ENCODE measurements around the gene RPTOR. TPM values are rescaled to one million over a fixed set of nuclear protein-coding genes. Genes with fewer than 3 reads are reported as not detected.

Gene RPTOR
- total RNA-seq, 1 donor from 2014 or later, result 65.9 TPM

DNA sequence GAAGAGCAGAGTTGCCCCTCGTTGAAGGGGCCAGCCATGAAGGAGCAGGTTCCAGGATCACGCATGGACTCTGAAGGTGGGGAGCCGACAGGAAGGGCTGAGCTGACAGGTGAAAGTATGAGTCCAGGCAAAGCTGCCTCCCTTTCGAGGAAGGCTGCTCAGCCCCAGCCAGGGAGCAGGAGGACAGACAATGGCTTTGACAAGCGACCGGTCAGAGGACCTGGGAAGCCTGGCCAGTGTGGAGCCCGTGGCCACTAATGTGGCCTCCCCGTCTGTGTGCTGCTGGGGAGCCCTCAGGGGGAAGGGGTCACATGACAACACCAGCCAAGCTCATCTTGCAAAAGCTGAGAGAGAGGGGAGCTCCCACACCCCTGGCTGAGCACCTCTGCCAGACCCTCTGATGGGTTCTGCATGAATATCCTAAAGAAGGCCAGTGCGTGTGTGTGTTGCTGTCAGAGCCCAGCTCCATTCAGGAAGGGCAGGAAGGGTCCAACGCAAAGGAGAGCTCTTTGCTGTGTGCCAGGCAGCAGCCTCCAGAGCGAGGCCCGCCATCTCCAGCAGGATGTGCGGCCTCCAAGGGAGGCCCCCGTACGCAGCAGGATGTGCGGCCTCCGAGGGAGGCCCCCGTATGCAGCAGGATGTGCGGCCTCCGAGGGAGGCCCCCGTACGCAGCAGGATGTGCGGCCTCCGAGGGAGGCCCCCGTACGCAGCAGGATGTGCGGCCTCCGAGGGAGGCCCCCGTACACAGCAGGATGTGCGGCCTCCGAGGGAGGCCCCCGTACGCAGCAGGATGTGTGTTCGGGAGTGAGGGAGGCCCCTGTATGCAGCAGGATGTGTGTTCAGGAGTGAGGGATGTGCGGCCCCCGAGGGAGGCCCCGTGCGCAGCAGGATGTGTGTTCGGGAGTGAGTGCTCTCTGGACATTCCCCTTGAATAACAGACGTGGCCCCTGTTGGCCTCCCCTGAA is 344.9 kb downstream of the RPTOR start:
- ChIA-PET CTCF (no interaction called here), POLR2A (interaction anchor here (0.9 to 2.0 kb wide), 3 partner anchors 12 to 23 kb away, joined by 3 to 5 read pairs (median 3); no protein-coding TSS in a partner anchor)
- ATAC-seq (ENCODE audit: low read depth) (no peak), DNase-seq (no peak)
- no peaks in the 10 kb centered on the region for H3K27me3 Mint-ChIP-seq
- H3K4me1 Mint-ChIP-seq, result peaks cover 29% of the 10 kb centered on the region
- intact Hi-C loops (cut with micrococcal nuclease), result no loop called here
- no peaks in the 10 kb centered on the region for H3K9me3 Mint-ChIP-seq
- no peak overlapping the region for H3K4me3 Mint-ChIP-seq
- H3K36me3 Mint-ChIP-seq (ENCODE audit: low read depth), result peaks cover 60% of the 10 kb centered on the region
- no peak overlapping the region for H3K27ac Mint-ChIP-seq
- TF ChIP-seq, protein P1, sequence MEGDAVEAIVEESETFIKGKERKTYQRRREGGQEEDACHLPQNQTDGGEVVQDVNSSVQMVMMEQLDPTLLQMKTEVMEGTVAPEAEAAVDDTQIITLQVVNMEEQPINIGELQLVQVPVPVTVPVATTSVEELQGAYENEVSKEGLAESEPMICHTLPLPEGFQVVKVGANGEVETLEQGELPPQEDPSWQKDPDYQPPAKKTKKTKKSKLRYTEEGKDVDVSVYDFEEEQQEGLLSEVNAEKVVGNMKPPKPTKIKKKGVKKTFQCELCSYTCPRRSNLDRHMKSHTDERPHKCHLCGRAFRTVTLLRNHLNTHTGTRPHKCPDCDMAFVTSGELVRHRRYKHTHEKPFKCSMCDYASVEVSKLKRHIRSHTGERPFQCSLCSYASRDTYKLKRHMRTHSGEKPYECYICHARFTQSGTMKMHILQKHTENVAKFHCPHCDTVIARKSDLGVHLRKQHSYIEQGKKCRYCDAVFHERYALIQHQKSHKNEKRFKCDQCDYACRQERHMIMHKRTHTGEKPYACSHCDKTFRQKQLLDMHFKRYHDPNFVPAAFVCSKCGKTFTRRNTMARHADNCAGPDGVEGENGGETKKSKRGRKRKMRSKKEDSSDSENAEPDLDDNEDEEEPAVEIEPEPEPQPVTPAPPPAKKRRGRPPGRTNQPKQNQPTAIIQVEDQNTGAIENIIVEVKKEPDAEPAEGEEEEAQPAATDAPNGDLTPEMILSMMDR (IDR thresholded peaks at IDR 0.05), result no peak

DNA sequence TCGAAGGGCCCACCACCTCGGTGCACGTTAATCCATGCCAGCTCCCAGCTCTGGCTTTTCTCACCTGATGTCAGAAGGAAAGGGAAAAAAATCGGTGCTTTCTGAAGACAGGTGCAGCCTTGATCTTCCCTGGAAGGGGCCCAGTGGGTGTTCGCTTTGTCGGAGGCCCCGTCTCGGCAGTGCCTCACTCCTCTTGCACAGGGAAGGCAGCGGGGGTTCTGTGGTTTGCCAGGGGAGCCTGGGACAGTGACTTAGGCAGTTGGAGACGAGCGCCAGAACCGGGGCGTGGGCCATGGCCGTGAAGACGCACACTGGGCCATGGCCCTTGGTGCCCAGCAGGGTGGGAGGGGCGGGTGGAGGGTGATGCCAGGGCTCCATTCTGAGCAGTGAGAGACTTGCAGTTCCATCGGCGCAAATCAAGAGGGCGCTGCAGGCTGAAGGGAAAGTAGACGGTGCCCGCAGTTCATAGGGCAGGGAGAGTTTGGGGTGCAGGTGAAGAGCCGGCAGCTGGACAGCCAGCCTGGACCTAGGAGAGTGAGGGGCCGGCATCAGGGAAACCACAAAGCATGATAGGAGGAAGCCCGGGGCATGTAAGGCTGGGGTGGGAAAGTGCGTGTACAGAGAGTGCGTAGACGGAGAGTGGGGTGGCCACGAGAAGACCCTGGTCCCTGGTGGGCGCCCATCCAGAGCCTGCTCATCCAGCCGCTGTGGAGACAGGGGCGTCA is 345.7 kb downstream of the RPTOR start:
- Mint-ChIP-seq H3K27me3 (no peaks in the 10 kb centered on the region), H3K4me1 (peaks cover 29% of the 10 kb centered on the region), H3K9me3 (no peaks in the 10 kb centered on the region), H3K27ac (peak overlapping the region; percentile 30), H3K36me3 (ENCODE audit: low read depth) (peaks cover 62% of the 10 kb centered on the region), H3K4me3 (no peak overlapping the region)
- TF ChIP-seq, protein P1 (IDR thresholded peaks at IDR 0.05), result no peak
- no peak for ATAC-seq (ENCODE audit: low read depth)
- intact Hi-C loops (cut with micrococcal nuclease), result no loop called here
- no peak for DNase-seq
- ChIA-PET POLR2A (interaction anchor here (1.1 kb wide), 1 partner anchor 23 kb away, joined by 3 read pairs; no protein-coding TSS in a partner anchor), CTCF (no interaction called here)

DNA sequence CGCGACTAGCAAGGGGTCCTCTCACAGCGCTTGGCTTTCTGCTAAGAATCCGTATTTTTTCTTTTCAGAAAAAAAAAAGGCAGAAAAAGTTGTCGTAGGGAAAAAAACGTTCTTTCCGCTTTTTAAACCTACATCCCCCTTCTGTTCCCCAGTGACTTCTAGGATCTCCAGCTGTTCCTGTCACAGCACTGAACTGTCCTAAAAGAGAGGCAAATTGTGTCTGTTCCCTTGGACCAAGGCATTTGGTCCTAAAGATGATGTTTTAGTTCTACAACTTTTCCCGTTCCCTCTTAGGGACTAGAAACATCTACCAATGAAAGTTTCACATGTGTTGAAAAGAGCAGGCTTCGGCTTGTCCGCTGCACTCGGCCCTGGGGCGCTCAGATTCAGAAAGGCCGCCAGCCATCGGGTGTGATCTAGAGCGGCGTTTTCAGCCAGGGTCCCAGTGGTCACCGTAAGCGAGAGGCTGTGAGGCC is 346.3 kb downstream of the RPTOR start:
- Mint-ChIP-seq H3K9me3 (no peaks in the 10 kb centered on the region), H3K4me1 (peaks cover 26% of the 10 kb centered on the region), H3K27me3 (no peaks in the 10 kb centered on the region), H3K4me3 (no peak overlapping the region), H3K36me3 (ENCODE audit: low read depth) (peaks cover 63% of the 10 kb centered on the region), H3K27ac (no peak overlapping the region)
- DNase-seq (no peak), ATAC-seq (ENCODE audit: low read depth) (no peak)
- ChIA-PET CTCF (interaction anchor here (1.3 kb wide), 1 partner anchor 22 kb away, joined by 4 read pairs; no protein-coding TSS in a partner anchor), POLR2A (interaction anchor here (2.9 kb wide), 1 partner anchor 19 kb away, joined by 17 read pairs; no protein-coding TSS in a partner anchor)
- intact Hi-C loops (cut with micrococcal nuclease), result no loop called here
- TF ChIP-seq, protein P1 (IDR thresholded peaks at IDR 0.05), result no peak

DNA sequence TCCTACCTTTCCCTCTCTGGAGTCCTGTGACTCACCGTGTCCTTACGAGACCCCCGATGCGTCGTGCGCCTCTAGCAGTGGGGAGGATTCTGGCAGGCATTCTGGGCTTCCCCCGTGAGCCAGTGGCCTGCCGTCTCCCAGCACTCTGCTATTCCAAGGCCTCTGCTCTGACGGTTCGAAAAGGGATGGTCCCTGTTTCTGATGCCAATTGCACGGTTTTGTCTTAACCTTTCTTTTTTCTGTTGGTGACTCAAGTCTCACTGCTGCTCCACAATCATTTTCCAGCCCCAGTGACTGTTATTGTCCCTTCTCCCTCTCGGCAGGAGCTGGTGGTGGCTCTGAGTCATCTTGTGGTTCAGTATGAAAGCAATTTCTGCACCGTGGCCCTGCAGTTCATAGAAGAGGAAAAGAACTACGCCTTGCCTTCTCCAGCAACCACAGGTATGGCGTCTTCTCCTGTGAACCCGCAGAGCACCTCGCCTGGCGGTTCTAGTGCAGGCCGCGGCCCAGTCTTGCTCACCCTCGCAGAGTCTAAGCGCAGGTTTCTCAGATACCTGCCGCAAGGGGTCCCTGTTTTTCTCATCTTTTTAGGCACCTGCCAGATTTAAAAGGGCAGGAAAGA is 346.9 kb downstream of the RPTOR start:
- Mint-ChIP-seq H3K4me3 (peak overlapping the region; percentile 16), H3K27me3 (no peaks in the 10 kb centered on the region), H3K4me1 (peaks cover 21% of the 10 kb centered on the region), H3K9me3 (no peaks in the 10 kb centered on the region), H3K36me3 (ENCODE audit: low read depth) (peaks cover 62% of the 10 kb centered on the region), H3K27ac (peak overlapping the region; percentile 46)
- ChIA-PET CTCF (interaction anchor here (1.3 to 1.5 kb wide), 2 partner anchors 14 to 21 kb away, joined by 4 read pairs; no protein-coding TSS in a partner anchor), POLR2A (interaction anchor here (0.9 to 2.9 kb wide), 4 partner anchors 9 to 21 kb away, joined by 3 to 17 read pairs (median 5); no protein-coding TSS in a partner anchor)
- intact Hi-C loops (cut with micrococcal nuclease), result loop anchor here (1.0 kb wide), 2 partner anchors 14 to 19 kb away; no protein-coding TSS in a partner anchor
- DNase-seq (no peak), ATAC-seq (ENCODE audit: low read depth) (peak; percentile 51)
- TF ChIP-seq, protein P1 (IDR thresholded peaks at IDR 0.05), result no peak
